GM19438 (cell line): ENCODE results near the gene ABHD1.
A peak's percentile ranks its signal among the peaks of the same experiment; 100 is the strongest.
"Not testable (repeated sequence)": the region's sequence is repeated elsewhere in the genome, so short reads cannot be mapped to it uniquely, and the experiment has no call there.

Source experiments
- ATAC-seq: cut with Tn5 transposase; IDR thresholded peaks from one replicate; pipeline ENCODE4 v1.9.1; 2021; ENCODE audit warnings: low read depth; ENCODE audit not compliant: unreplicated experiment

ABHD1 gene

DNA sequence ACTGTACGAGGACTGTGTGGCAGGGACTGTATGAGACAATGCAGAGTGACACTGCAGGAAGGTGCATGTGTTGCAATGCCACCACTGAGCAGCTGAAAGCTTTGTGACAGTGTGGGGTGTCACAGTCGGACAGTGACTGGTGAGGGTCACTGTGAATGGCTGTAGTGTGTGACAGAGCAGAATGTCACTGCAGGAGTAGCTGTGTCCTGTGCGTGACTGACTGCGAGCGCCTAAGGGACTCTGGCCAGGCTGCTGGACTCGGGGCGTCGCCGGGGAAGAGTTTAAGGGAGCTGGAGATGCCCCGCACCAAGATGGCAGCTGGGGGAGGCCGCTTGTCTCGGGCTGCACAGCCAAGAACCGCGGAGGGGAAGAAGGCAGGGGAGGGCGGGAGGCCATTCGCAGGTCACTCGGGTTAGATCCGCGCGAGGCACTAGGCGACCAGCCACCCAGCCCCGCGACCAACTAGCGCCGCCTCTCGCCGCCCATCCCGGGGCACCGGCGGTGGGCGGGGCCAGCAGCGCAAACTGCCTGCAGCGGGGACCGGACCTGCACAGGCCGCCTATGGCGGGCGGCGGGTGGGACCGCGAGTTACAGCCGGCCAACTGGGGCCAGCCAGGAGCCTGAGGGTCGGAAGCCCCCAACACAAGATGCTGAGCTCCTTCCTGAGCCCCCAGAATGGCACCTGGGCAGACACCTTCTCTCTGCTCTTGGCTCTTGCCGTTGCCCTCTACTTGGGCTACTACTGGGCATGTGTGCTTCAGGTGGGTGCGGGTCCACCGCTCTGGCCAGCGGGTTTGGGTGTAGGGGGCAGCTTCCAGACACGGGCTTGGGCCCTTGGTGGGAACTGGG lies at the start of gene ABHD1:
Gene ABHD1, plus strand, starts transcription at position 514 of the 849 bp plus-strand sequence. Its CDS starts 134 bp downstream, at position 648.
- ATAC-seq = no peak

DNA sequence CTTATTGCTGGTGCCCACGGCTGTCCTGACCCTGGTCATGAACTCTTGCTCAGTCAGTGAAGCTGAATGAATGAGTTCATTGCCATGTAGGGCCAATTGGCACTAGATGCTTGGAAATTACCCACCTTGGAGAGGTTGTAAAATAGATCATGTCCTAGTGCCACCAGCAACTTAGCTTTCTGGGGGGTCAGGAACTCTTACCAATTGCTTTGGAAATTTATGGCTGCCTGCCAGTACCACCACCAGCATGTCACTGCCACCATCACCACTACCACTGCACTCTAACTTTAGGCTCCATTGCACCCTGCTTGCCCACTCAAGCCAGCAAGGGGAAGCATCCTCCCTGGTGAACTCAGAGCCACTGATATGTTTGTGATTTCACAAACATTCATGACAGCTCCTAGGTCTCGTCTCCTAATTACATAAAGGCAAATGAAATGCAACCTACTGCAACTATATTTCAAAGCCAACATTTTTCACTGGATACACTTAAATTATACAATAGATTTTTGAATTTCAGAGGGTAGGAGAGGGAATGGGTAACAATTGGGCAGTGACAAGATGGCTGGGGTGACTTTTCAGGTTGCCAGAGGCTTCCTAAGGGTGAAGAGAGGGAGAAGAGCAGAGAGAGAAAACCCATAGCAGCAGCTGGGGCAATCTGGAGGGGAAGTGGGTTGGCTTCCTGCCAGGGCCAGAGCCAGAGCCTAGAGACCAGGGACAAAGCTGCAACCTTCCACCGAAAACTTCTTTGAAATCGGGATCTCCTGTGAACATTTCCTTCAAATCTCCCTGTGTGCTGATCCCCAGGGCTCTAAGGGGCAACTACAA lies 48.7 kb upstream of the ABHD1 start:
- ATAC-seq = no peak

DNA sequence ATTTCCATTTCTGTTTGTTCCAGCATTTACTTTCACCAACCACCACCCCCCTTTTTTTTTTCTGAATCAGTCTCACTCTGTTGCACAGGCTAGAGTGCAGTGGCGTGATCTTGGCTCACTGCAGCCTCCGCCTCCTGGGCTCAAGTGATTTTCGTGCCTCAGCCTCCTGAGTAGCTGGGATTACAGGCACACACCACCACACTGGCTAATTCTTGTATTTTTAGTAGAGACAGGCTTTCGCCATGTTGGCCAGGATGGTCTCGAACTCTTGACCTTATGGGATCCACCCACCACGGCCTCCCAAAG lies 48.1 kb upstream of the ABHD1 start:
- ATAC-seq = not testable (repeated sequence)

DNA sequence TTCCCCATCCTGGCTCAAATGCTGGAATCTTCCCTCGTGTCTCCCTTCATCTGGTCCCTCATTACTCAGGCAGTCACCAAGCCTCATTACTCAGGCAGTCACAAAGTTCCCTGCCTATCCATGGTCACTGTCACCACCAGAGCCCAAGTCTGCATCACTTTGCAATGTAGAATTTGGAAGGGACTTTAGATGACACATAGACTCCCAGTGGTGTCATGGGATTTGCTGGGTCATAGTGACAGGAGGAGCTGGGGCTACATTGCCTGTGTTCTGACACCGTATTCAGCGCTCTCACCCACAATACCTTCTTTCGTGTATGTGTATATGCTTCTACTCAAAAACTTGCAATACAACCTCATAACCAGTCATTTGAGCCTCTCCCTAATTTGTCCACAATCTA lies 47.3 kb upstream of the ABHD1 start:
- no peak for ATAC-seq

DNA sequence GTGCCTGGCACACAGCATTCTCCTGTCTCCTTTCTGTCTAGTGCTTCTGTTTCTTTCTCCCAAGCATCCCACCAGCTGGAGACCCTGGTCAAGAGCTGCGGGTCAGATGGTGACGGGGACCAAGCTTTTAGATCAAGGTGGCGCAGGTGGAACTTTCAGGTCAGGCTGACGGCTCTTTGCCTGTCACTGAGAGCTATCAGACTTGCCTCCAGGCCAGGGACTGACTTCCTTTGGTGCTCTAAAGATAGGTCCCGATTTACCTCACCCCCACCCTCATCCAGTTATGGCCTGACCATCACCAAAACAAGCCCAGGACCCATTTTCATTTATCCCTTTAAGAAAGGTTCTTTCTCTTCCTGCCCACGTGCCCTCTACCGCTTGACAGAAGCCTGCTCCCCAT lies 46.4 kb upstream of the ABHD1 start:
- ATAC-seq = no peak

DNA sequence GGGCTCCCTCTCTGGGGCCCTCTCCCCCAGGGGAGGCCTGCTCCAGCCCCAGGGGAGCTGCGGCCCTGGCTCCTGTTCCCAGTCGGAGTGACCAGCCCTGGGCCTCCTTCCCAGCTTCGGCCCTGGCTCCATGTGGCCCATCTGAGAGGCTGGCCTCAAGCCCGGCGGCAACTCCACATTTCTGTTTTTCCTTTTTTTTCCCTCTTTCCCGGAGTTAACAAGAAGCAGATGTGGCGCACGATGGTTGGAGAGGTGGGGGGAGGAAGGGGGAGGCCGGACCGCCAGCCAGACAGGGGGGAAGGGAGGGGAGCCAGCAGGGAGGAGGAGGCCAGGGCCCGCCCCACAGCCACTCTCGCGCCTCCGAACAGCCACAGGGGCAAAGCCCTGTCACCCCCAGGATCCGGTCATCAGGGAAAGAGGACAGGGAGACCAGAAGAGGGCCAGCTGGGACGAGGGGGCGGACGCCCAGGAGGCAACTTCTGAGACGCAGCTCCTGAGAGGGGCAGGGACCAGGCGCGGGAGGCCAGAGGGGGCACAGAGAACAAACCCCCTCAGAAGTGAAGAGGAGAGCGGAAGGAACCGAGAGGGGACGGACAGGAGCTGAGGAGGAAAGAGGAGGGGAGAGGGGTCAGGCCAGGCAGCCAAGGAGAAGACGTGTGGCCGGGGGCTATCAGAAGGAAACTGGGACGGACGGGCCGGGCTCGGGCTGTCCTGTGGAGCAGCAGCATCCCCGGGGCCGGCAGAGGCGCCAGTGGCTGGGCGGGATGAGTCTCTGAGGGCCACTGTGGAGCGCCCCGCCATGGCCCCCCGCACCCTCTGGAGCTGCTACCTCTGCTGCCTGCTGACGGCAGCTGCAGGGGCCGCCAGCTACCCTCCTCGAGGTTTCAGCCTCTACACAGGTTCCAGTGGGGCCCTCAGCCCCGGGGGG lies 45.1 kb upstream of the ABHD1 start, which contains the start of gene EMILIN1:
Gene EMILIN1, plus strand, starts transcription at position 349 of the 928 bp plus-strand sequence. Its CDS starts 451 bp downstream, at position 800.
- ATAC-seq = no peak

DNA sequence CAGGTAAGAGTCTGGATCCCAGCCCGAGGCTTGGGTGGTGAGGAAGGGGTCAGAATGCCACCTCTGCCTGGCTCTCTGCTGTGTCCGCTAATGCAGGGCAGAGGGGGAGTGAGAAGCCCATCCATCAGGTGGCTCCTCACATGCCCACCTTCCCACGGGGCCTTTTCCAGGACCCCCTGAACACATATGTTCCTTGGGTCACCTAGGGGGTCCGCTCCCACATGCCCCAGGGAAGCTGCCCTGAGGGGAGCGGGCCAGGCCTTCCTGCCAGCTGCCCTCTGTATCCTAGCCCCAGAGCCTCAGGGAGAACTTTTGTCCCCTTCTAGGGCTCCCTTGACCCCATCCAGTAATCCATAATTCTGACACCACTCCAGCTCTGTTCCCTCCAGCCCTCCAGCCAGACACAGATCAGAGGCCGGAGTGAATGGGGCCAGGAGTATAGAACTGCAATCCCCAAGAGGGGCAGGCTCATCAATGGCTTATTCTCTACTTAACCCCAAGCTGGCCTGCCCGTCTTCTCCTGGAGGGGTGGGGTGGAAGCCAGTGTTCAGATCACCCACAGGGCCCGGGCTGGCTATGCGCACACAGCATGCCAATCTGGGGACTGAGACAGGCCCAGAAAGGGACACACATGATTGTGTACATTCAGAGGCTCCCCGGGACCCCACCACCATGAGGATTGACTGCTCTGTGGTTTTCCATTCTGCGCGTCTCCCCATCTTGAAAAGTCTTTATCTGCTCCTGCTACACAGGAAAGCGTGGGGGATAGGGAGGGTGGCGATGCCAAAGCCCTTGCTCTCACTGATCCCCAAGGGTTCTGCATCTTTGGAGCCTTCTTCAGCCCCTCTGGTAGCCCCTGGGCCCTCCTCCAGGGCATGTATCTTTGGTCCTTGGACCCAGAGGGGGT lies 44.1 kb upstream of the ABHD1 start:
- ATAC-seq = no peak

DNA sequence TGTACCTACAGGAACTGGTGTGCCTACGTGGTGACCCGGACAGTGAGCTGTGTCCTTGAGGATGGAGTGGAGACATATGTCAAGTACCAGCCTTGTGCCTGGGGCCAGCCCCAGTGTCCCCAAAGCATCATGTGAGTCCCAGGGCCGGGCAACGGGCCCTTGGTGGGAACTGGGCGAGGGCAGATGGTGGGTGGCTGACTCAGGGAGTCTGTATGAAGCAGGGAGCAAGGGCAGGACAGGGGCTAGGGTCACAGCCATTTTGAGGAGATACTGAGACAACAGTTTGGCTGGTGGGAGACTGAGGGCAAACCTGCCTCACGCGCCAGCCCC lies 43.5 kb upstream of the ABHD1 start:
- ATAC-seq = no peak

DNA sequence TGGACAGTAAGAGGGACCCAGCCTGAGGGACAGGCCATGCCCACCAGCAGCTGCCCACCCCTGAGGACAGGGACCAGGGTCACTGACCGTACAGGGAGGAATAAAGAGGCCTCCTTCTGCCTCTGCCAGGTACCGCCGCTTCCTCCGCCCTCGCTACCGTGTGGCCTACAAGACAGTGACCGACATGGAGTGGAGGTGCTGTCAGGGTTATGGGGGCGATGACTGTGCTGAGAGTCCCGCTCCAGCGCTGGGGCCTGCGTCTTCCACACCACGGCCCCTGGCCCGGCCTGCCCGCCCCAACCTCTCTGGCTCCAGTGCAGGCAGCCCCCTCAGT lies 43.0 kb upstream of the ABHD1 start:
- no peak for ATAC-seq

DNA sequence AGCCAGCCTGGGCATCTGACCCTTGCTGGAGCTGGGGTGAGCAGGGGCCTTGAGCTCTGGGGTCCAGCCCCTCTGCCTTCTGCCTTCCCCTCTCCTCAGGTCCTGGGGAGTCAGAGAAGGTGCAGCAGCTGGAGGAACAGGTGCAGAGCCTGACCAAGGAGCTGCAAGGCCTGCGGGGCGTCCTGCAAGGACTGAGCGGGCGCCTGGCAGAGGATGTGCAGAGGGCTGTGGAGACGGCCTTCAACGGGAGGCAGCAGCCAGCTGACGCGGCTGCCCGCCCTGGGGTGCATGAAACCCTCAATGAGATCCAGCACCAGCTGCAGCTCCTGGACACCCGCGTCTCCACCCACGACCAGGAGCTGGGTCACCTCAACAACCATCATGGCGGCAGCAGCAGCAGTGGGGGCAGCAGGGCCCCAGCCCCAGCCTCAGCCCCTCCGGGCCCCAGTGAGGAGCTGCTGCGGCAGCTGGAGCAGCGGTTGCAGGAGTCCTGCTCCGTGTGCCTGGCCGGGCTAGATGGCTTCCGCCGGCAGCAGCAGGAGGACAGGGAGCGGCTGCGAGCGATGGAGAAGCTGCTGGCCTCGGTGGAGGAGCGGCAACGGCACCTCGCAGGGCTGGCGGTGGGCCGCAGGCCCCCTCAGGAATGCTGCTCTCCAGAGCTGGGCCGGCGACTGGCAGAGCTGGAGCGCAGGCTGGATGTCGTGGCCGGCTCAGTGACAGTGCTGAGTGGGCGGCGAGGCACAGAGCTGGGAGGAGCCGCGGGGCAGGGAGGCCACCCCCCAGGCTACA lies 41.4 kb upstream of the ABHD1 start:
- no peak for ATAC-seq

DNA sequence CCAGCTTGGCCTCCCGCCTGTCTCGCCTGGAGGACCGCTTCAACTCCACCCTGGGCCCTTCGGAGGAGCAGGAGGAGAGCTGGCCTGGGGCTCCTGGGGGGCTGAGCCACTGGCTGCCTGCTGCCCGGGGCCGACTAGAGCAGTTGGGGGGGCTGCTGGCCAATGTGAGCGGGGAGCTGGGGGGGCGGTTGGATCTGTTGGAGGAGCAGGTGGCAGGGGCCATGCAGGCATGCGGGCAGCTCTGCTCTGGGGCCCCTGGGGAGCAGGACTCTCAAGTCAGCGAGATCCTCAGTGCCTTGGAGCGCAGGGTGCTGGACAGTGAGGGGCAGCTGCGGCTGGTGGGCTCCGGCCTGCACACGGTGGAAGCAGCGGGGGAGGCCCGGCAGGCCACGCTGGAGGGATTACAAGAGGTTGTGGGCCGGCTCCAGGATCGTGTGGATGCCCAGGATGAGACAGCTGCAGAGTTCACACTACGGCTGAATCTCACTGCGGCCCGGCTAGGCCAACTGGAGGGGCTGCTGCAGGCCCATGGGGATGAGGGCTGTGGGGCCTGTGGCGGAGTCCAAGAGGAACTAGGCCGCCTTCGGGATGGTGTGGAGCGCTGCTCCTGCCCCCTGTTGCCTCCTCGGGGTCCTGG lies 40.7 kb upstream of the ABHD1 start:
- ATAC-seq = no peak

DNA sequence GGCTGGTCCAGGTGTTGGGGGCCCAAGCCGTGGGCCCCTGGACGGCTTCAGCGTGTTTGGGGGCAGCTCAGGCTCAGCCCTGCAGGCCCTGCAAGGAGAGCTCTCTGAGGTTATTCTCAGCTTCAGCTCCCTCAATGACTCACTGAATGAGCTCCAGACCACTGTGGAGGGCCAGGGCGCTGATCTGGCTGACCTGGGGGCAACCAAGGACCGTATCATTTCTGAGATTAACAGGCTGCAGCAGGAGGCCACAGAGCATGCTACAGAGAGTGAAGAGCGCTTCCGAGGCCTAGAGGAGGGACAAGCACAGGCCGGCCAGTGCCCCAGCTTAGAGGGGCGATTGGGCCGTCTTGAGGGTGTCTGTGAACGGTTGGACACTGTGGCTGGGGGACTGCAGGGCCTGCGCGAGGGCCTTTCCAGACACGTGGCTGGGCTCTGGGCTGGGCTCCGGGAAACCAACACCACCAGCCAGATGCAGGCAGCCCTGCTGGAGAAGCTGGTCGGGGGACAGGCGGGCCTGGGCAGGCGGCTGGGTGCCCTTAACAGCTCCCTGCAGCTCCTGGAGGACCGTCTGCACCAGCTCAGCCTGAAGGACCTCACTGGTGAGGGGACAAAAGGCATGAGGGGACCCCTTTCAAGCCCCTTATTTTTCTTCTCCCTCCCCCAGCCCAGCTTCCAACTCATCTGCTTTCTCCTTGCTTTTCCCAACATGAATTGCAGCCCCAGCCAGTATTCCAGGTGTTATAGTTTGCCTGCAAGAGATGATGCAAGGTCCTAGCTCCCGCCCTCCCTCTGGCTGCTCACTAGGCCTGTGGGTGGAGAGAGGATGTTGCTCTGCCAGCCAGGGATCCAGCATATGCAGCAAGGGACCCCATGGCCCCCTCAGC lies 40.0 kb upstream of the ABHD1 start:
- no peak for ATAC-seq

DNA sequence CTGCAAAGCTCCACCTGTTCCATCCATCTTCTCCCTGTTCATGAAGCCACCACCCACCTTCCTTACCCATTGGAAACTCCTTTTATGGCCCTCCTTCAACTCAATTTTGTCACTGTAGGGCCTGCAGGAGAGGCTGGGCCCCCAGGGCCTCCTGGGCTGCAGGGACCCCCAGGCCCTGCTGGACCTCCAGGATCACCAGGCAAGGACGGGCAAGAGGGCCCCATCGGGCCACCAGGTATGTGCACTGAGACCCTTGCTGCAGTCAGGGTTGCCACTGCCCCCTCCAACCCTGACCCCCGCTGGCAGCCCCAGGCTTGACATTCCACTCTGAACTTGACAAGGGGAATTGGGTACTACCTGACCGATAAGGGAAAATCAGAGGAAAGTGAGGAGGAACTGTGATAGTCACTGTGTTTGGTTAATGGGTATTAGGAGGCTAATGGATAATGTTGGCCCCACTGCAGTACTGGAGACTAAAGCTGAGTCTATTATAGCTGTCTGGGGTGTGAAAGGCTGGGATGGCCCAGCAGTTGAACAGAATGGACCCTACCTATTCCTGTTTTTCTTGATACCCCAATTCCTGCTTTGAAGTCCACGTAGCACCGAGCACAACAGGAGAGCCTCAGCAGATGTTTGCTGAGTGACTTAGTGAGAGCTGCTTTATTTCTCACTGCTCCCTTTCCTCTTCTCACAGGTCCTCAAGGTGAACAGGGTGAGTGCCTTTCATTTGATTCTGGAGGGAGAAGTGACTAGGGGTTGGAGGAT lies 39.1 kb upstream of the ABHD1 start:
- no peak for ATAC-seq

DNA sequence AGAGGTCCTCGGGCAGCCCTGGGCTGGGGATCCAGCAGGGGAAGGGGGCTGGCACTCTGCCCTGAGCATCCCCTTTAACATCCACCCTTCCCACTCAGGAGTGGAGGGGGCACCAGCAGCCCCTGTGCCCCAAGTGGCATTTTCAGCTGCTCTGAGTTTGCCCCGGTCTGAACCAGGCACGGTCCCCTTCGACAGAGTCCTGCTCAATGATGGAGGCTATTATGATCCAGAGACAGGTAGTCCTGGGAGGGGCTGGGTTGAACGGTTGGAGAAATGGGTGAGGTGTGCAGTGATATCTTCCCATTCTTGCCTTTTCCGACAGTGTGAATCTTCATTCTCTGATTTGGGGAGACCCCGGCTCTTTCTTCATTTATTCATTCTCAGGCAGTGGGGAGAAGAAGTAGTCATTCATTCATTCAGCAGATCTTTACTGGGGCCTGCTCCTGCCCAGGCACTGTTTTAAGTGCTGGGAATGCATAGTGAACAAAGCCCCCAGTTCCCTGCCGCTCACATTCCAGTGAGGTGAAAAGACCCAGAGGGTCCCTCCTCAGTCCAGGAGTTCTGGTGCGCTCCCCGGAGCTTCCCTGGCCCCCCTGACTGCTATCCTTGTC lies 38.4 kb upstream of the ABHD1 start:
- ATAC-seq = no peak

DNA sequence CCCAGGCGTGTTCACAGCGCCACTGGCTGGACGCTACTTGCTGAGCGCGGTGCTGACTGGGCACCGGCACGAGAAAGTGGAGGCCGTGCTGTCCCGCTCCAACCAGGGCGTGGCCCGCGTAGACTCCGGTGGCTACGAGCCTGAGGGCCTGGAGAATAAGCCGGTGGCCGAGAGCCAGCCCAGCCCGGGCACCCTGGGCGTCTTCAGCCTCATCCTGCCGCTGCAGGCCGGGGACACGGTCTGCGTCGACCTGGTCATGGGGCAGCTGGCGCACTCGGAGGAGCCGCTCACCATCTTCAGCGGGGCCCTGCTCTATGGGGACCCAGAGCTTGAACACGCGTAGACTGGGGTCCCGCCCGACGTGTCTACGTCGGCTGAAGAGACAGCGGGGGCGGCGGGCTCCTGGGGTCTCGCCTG lies 37.9 kb upstream of the ABHD1 start:
- ATAC-seq = peak; percentile 20

DNA sequence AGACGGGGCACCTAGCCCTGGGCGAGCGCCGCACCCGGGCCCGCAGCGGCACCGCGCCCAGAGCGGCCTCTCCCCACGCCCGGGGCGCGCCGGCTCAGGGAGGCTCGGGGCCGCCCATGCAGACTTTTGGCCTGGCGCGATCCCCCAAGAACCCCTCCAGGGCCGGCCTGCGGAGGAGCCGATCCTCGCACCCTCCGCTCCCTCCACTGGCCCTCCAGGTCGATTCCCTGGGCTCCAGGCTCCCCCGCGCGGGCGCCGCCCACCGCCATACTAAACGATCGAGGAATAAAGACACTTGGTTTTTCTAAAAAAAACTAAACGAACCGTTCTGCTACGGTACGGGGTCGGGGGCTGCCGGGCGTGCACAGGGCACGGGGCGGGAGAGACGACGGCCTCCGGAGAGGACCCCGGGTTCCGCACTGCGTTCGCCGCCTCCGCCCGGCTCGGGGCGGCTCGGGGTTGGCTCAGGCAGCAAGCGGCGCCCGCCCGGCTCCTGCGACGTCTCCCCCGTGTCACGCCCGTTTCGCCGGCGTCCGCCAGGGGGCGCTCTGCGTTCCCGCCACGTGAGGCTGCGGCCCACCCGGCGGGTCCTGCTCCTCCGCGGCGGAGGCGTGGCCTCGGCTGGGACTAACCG lies 37.4 kb upstream of the ABHD1 start:
- peak; percentile 69 for ATAC-seq
